Skin of body (tissue), 2 donors: ENCODE results near the gene CCDC121. TPM values are rescaled to one million over a fixed set of nuclear protein-coding genes. Genes with fewer than 3 reads are reported as not detected.
A peak's percentile ranks its signal among the peaks of the same experiment; 100 is the strongest.

Experiments used
- DNase-seq: peaks from one replicate; lab custom pipeline; 2025; lab: John Stamatoyannopoulos, UW
- total RNA-seq: library from RNA; depleted of rRNA; stranded (reverse); fragments of >200 nt; gene quantifications from one replicate; pipeline ENCODE4 v1.2.3, GENCODE V29; 2014

The CCDC121 gene, protein sequence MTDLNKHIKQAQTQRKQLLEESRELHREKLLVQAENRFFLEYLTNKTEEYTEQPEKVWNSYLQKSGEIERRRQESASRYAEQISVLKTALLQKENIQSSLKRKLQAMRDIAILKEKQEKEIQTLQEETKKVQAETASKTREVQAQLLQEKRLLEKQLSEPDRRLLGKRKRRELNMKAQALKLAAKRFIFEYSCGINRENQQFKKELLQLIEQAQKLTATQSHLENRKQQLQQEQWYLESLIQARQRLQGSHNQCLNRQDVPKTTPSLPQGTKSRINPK
- total RNA-seq: 6.3 TPM

DNA sequence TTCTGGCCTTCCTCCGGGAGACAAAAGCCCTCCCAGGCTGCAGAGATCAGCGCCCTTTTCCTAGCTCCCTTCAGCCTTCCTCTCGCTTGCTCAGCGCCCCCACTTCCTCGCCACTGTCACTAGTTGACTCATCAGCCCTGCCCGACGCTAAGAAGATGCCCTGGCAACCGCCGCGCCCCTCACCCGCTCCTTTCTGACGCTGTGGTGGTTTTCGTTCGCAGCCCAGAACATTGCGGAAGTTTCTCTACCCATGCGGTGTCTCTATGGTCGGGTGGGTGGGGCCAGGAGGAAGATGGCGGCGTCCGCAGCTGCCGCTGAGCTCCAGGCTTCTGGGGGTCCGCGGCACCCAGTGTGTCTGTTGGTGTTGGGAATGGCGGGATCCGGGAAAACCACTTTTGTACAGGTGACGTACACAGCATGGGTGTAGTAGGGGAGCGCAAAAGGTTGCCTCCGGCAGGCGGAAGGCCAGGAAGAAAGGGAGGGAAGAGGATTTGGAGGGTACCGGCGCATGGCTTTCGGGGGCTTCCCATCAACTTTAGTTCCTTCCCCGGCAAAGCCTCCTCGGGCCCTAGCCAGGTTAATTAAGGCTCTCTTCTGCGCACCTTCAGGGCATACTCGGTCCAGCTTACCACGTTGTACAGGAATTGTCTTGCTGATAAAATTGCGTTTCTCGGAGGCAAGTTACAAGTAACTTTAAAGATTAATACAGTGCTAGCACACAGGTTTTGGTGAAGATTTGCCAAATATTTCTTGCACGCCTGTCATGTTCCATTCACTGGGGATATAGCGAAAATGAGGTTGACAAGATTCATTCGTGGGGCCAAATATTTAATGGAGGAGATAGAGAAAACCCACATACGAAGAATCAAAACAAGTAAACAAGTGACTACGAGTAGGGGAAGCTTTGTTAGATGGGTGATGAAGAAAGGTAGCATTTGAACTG is at the start of gene CCDC121, which contains the start of gene GPN1:
Gene CCDC121 (minus strand): TSS at position 246 of the 943 bp plus-strand sequence. CDS start 1,213 bp downstream, outside the sequence.
Gene GPN1 (plus strand): TSS at position 284 of the 943 bp plus-strand sequence. CDS start 9 bp downstream, at position 293.
- peak; percentile 72 for DNase-seq

DNA sequence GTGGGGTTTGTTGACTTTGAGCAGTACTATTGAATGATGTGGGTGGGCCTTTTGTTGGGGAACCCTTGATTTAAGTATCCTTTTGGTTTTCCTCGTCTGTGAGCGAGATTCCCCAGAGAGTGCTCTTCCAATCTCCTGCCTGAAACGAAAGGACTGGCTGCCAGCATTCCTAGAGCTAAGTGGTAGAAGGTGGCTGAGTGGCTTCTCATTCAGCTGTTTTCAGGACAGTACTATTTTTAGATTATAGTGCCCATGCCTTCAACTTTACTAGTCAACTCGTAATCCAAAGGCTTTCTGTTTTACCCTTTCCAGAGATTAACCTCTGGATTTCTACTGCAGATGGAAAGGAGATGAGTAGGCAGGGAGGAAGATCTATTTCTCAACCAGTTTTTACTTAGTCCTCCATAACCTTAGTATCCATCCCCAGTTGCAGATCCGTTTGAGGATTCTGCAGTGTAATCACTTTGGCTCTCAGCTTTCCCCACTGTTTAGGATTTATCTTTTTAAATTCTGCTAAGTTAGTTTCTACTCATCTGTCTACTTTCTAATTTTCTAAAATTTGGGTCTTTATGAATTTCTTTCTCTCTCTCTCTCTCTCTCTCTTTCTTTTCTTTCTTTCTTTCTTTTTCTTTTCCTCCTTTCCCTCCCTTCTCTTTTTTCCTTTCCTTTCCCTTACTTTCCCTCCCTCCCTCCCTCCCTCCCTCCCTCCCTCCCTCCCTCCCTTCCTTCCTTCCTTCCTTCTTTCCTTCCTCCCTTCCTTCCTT is 44.1 kb upstream of the CCDC121 start:
- DNase-seq: no peak

DNA sequence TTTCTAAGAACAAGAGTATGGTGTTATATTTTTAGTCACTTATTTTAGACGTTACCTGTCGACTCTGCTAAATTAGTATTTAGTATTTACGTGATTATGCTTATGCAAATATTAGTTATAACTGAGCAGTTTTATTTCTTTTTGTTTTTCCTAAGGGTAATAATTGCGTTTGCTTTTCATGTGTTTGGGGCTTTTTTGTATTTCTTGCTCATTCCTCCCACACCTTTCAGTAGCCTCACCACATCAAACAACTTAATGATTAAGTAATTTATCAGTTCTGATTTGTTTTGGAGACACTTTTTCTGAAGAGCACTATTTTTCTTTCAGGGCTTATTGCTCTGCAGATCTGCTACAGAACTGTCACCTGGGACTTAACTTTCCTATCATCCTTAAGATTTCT is 42.4 kb upstream of the CCDC121 start:
- no peak for DNase-seq

DNA sequence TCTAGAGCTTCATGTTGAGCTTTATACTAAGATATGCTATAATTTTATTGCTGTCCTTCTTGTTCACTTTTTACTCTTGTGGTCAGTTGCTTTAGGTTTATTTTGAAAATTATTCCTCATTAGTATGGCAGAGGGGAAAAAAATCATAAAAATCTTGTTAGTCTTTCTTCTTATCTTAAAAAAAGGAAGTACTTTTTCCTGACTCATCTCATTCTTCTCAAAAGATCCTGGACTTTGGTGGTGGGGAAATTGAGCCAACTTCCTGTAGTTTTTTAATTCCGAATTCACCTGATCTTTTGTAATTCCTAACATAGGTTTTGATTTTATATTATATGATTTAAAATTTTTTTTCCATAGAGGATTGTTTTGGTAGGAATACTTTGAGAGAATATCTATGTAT is 38.6 kb upstream of the CCDC121 start:
- DNase-seq: no peak

DNA sequence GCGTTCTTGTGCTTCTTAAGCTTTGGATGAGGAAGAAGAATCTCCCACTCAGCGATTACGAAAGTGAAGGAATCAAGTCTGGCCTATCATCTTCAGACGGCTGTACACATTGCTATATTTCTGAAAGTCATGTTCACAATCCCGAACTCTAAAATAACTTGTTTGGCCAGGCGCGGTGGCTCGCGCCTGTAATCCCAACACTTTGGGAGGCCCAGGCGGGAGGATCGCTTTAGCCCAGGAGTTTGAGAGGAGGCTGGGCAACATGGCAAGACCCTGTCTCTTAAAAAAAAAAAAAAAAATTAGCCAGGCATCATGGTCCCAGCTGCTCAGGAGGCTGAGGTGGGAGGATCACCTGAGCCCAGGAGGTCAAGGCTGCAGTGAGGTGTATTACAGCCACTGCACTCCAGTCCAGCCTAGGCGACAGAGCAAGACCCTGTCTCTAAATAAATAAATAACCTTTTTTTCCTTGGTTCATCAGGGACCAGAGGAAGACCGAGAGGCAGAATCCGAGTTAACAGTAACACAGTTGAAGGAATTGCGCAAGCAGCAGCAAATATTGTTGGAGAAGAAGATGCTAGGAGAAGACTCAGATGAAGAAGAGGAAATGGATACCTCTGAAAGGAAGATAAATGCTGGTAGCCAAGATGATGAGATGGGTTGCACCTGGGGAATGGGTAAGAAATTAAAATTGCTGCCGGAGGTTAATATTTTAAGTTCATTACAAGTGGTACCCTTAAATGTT is 36.0 kb upstream of the CCDC121 start:
- DNase-seq: no peak

DNA sequence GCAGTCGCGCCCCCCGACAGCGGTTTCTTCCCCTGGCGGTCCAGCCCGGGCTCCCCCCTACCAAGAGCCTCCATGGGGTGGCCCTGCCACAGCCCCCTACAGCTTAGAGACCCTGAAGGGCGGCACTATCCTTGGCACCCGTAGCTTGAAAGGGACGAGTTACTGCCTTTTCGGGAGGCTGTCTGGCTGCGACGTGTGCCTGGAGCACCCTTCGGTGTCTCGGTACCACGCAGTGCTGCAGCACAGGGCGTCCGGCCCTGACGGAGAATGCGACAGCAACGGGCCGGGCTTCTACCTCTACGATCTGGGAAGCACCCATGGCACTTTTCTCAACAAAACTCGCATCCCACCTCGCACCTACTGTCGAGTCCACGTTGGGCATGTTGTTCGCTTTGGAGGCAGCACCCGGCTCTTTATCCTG is 35.4 kb upstream of the CCDC121 start:
- DNase-seq: no peak

DNA sequence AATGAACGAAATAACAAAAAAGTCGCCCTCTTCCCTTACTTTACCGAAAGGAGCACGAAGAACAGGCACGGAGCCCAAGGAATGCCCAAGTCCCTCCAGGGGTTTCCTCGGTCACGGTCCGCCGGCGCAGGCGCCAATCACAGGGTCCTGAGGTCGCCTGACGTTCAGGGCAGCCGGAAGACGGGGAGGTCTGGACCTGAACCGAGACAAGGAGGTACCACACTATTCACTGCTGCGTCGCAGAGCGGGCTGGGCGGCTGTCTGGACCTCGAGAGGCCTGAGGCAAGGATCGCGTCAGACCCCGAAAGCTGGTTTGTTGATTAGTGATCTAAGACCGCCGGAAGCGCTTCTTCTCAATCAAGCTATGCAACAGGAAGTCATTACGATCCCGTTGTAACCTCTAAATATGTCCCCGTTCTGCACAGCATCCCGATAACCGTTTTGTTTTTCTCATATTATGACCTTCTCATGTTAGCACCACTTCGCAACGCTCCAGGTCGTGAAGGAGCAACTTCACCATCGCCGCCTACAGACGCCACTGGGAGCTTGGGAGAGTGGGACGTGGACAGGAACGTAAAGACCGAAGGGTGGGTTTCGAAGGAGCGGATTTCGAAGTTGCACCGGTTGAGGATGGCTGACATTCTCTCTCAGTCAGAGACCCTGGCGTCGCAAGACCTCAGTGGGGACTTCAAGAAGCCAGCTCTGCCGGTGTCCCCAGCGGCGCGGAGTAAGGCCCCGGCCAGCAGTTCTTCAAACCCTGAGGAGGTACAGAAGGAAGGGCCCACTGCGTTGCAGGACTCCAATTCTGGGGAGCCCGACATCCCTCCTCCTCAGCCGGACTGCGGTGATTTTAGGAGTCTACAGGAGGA is 34.7 kb upstream of the CCDC121 start, which contains the start of the genes SLC4A1AP and SUPT7L:
Gene SLC4A1AP (plus strand): TSS at position 605 of the 869 bp plus-strand sequence. CDS start 26 bp downstream, at position 631.
Gene SUPT7L (minus strand): TSS at position 330 of the 869 bp plus-strand sequence. CDS start 1,422 bp downstream, outside the sequence.
- peak; percentile 95 for DNase-seq

DNA sequence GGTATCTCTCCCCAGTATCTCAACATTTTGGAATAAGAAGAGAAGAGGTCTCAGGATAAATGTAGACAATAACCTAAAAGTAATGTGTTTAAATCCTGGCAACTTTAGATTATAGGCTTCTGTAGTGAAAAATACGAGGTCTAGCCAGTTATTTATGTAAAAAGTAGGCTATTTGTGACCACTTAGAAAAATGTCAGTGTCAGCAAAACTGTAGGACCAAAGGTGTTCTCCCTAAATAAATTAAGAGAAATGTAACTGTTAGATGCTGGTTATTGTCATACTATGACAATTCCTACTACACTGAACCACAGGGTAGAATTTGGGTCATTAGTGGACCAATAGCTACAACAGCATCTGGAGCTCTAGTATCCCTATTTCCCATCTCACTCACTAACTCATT is 32.6 kb upstream of the CCDC121 start:
- DNase-seq: no peak

DNA sequence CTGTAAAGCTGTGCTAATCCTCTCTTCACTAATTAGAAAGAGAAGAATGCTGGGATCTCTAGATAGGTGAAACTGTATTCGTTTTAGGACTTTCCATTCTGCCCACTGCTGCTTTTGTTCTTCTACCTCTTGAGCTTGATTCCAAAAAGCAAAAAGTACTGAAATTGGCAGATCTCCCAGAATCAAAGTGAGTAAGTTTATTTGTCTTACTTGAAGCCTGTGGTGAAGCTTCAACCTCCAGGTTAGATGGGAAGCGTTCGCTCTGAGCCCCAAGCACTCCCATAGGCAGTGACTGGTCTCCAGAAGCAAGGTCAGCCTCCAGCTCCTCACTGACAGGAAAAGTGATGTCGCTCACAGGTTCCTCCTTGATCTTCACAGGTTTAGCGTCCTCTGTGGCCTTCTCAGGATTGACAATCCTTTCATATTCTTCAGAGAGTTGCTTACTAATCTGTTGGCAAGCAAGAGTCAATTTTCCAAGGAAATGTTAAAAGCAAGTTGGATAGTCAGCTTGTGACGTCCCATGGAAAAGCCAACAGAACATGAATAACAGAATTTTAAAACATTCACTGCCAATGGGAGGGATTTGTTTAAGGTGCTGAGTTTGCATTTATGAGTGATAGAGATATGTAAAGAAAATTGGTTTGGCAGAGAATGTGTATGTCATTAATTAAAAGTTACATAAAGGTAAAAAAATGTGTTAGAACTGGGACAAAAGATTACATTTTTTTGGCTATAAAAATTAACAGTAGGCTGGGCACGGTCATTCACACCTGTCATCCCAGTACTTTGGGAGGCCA is 26.5 kb upstream of the CCDC121 start:
- DNase-seq: no peak

DNA sequence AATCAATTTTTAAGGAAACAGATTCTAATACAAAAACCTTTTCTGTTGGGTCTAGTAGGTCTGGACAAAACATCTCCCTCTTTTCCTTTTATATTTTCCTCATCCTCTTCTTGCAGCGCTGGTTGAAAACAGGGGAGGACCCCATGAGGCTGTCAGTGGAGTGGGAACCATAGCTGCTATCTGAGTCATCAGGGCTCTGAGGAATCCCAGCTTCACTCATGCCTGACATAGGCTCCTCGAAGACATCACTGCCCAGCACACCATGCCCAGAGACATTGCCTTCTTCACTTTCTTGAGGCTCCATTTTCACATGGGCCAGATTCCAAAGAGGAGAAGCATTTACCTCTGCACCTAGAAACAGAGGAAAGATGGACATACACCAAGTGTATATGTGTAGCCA is 24.6 kb upstream of the CCDC121 start:
- DNase-seq: no peak

DNA sequence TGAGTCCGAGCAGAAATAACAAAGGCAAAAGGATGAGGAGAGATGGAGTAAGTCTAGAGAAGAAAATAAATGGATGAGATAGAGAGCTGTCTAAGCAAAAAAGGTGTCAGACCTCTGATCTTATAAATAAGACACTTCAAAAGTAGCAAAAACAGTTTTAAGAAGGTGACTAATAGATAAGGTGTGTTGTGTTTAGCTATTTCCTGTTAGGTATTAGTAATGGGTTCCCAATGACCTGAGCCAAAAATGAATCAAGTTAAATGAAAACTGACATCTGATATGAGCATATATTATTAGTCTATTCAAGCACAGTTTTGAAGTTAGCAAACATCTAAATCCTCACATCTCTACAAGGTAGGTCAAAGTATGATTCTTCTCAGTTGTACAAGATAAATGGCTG is 24.0 kb upstream of the CCDC121 start:
- DNase-seq: no peak

DNA sequence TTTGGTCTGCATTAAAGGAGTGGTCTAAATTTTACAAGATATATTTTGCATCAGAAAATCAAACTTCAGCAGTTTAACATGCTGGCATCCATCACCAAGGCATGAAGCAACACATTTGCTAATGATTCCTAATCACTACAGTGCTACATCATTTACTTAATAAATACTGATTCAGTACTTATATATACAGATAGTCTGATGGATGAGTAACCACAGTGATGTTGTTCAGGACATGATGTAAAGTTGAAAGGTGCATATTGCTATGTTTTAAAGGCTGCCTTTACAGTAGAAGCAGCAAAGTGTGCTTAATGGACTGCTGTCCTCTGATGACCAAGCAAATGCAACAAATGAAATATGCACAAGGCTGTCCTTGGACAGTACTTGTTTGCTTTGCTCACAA is 23.5 kb upstream of the CCDC121 start:
- no peak for DNase-seq

DNA sequence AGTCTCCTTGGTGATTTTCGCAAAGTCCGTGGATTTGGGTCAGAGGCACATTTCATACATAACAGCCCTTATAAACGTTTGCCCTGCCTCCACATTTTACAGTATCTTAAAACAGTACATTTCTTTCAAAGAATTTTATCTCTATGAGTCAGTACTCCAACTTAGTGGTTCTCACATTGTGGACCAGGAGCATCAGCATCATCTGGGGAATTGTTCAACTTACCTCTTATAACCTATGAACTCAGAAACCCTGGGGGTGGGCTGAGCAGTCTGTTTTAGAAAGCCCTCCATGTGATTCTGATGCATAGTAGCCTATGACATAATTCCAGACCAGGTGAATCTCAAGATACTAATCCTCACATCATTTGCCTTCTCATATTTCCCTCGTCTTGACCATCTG is 22.2 kb upstream of the CCDC121 start:
- no peak for DNase-seq

DNA sequence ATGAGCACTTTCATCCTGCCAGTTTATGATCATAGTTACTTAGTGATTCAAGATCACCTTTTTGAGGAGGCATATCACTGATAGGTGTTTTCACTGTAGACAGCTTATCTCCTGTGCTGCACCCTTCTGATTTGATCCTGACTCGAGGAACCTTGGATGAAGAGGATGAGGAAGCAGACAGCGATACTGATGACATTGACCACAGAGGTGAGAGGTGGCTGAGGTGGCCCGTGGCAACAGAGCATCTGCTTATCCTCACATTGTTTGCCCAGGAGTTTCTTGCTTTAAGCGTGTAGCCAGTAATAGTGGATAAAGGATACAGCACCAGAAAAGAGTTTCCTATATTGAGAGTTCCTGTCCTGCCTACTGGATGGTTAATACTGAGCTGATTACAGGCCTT is 18.9 kb upstream of the CCDC121 start:
- DNase-seq: no peak

DNA sequence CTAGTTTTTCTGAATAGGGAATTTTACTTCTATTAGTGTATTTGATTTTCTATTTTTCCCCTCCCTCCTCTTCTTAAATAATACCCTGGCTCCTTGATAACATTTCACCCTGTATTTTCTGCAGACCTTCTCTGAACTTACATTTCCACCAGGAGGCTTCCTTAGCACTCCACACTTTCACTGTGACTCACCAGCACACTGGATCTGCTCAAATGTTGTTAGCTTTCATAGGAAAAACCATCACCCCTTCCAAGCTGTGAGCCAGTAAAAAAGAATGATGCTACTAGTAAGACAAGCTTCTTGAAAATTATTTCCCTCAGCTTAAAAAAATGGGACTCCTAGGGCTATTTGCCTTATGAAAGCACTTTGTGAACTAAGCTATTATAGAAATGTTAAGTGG is 18.5 kb upstream of the CCDC121 start:
- DNase-seq: no peak

DNA sequence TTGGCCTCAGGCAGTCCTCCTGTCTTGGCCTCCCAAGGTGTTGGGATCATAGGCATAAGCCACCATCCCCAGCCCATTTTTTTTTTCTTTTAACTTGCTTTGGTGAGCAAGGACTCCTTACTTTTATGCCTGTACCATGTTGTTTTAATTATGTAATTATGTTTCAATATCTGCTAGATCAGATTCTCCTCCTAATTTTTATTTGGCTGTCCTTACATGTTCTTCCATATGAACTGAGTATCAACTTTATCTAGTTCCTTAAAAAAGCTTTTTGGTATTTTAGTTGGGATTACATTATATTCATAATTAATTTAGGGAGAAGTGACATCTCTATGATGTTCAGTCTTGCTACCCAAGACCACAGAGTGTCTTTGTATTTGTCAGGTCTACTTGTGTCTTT is 16.4 kb upstream of the CCDC121 start:
- DNase-seq: no peak

DNA sequence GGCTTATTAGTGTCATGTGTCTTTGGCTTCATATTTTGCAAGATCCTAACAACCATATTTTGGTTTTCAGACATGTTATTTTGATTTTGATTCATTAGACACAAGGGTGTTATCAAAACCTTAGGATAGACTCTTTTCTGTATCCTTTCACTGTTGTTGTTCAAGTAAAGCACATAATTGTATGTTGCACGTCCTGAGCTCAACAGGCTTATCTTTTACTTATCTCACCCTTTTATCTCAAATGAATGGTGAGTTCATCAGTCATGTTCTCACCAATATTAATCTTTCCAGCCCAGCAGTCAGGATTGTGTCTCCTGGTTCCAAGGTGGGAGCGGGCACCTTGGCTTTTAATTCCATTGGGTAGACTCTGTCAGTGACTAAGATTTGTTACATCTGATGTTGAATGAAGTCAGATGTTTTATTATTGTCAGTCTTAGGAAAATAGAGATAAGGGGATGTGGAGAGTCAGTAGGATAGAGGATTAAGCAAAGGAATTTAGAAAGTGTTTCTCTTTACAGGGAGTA is 12.0 kb upstream of the CCDC121 start:
- no peak for DNase-seq

DNA sequence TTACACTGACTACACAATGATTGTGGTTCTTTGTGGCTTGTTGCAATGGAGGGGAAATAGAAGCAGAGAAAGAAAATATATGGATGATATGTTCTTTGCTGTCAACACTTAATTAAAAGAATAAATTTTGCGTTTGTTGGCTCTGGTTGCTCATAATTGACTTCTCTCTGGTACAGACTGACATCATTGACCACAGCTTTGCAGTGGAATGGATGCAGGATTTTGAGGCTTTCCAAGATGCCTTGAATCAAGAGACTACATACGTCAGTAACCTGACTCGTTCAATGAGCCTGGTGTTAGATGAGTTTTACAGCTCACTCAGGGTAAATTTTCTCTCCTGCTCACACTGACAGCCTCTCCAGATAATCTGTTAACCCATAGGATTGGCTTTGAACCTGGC is 9.9 kb upstream of the CCDC121 start:
- DNase-seq: no peak
